H1 (cell line): ENCODE measurements around the gene DDB1. TPM values are rescaled to one million over a fixed set of nuclear protein-coding genes. Genes with fewer than 3 reads are reported as not detected.

Experiments
- CTCF ChIA-PET: fragments of 300-600 bp; sonication (Branson Sonifier 250); formaldehyde crosslinking; loops from one replicate; lab custom pipeline; 2021; ENCODE audit not compliant: partially characterized antibody; lab: Charles Lee
- POLR2A ChIA-PET: fragments of 300-600 bp; sonication (Branson Sonifier 250); formaldehyde crosslinking; loops from one replicate; lab custom pipeline; 2021; ENCODE audit warnings: inconsistent platforms; ENCODE audit not compliant: partially characterized antibody; lab: Charles Lee
- DNase-seq, 2 experiments: peaks; one replicate each; pipeline versions ENCODE4 v3.0.0 to v3.0.0-alpha.2; 2010 to 2022; ENCODE audit warnings: low spot score in 2 of 2, low read depth in 1 of 2, mixed read lengths in 1 of 2
- FAIRE-seq: peaks from 2 replicates; lab custom pipeline; 2011; peaks lifted over from hg19 to GRCh38; lab: Jason Lieb, UNC
- H2AFZ ChIP-seq: 2 replicates; pipeline ENCODE4 v1.8.1; 2012; ENCODE audit warnings: low read length, inconsistent platforms
- H2AK5ac ChIP-seq: 2 replicates; pipeline ENCODE4 v1.6.1; 2013; ENCODE audit warnings: low read depth, low read length
- H2BK120ac ChIP-seq: replicated peaks from 2 replicates; pipeline ENCODE3; 2013; ENCODE audit warnings: low read depth, low read length, inconsistent platforms
- H2BK12ac ChIP-seq: 2 replicates; pipeline ENCODE4 v1.6.1; 2013; ENCODE audit warnings: low read depth, low read length
- H2BK15ac ChIP-seq: 2 replicates; pipeline ENCODE4 v1.6.1; 2013; ENCODE audit warnings: low read length
- H2BK20ac ChIP-seq: 2 replicates; pipeline ENCODE4 v1.6.1; 2013; ENCODE audit warnings: low read length
- H2BK5ac ChIP-seq: 2 replicates; pipeline ENCODE4 v1.6.1; 2013; ENCODE audit warnings: low read depth, low read length
- H3K14ac ChIP-seq: 2 replicates; pipeline ENCODE4 v1.6.1; 2013; ENCODE audit warnings: inconsistent platforms; ENCODE audit not compliant: insufficient read length
- H3K18ac ChIP-seq: 2 replicates; pipeline ENCODE4 v1.6.1; 2013; ENCODE audit warnings: low read length; ENCODE audit errors: extremely low read depth
- H3K23ac ChIP-seq: 2 replicates; pipeline ENCODE4 v1.6.1; 2013; ENCODE audit warnings: inconsistent platforms; ENCODE audit not compliant: insufficient read length
- H3K23me2 ChIP-seq: 2 replicates; pipeline ENCODE4 v1.6.1; 2013; ENCODE audit warnings: low read depth, low read length
- H3K27ac ChIP-seq: 2 replicates; pipeline ENCODE4 v1.6.1; 2011; ENCODE audit warnings: low read depth, low read length, inconsistent platforms
- H3K27me3 ChIP-seq, 4 experiments: replicated peaks in 1 of 4; 1 replicate in 1 of 4; 2 replicates in 3 of 4; pipeline versions ENCODE4 v1.6.1 to v1.8.1; 2011 to 2013; ENCODE audit warnings: low read length in 3 of 4, mild to moderate bottlenecking in 3 of 4, inconsistent platforms in 2 of 4, mixed read lengths in 2 of 4, moderate library complexity in 1 of 4; ENCODE audit not compliant: control insufficient read depth in 3 of 4, insufficient read depth in 3 of 4; ENCODE audit errors: extremely low read depth in 1 of 4
- H3K36me3 ChIP-seq, 4 experiments: 2 replicates each; pipeline versions ENCODE4 v1.6.1 to v1.8.1; 2011 to 2013; ENCODE audit warnings: mild to moderate bottlenecking in 4 of 4, low read length in 3 of 4, moderate library complexity in 2 of 4, control low read depth in 1 of 4, inconsistent platforms in 1 of 4; ENCODE audit not compliant: insufficient read depth in 4 of 4, control insufficient read depth in 2 of 4
- H3K4ac ChIP-seq: replicated peaks from 2 replicates; pipeline ENCODE3; 2013; ENCODE audit warnings: low read length, low read depth, mixed read lengths, inconsistent platforms; ENCODE audit not compliant: insufficient read length
- H3K4me1 ChIP-seq, 4 experiments: replicated peaks in 1 of 4; 1 replicate in 1 of 4; 2 replicates in 3 of 4; pipeline versions ENCODE4 v1.6.1 to v1.8.1; 2011 to 2013; ENCODE audit warnings: low read length in 3 of 4, inconsistent platforms in 2 of 4, mixed read lengths in 1 of 4; ENCODE audit not compliant: insufficient read depth in 4 of 4, control insufficient read depth in 3 of 4
- H3K4me2 ChIP-seq, 2 experiments: 2 replicates each; pipeline versions ENCODE4 v1.6.1 to v1.8.1; 2011 to 2013; ENCODE audit warnings: low read depth in 2 of 2, low read length in 2 of 2, control low read depth in 1 of 2, inconsistent platforms in 1 of 2, mild to moderate bottlenecking in 1 of 2; ENCODE audit not compliant: insufficient read depth in 1 of 2
- H3K4me3 ChIP-seq, 4 experiments: fragments of 200-600, 300-600 bp in 1 of 4; sonication (generic), shearing (Covaris generic), sonication (Bioruptor Twin) in 1 of 4; 2 replicates each; pipeline versions ENCODE4 v1.5.1 to v1.8.1; 2011 to 2016; ENCODE audit warnings: low read length in 4 of 4, low read depth in 3 of 4, control low read depth in 2 of 4, inconsistent platforms in 2 of 4, mild to moderate bottlenecking in 2 of 4, mixed read lengths in 1 of 4, moderate library complexity in 1 of 4; ENCODE audit not compliant: insufficient read depth in 2 of 4; ENCODE audit errors: extremely low read depth in 1 of 4
- H3K56ac ChIP-seq: replicated peaks from 2 replicates; pipeline ENCODE3; 2013; ENCODE audit warnings: low read depth, mild to moderate bottlenecking, mixed read lengths, low read length, inconsistent platforms; ENCODE audit not compliant: insufficient read length
- H3K79me1 ChIP-seq: 2 replicates; pipeline ENCODE4 v1.6.1; 2013; ENCODE audit warnings: low read depth, low read length, control low read depth
- H3K79me2 ChIP-seq, 2 experiments: 2 replicates each; pipeline versions ENCODE4 v1.6.1 to v1.8.1; 2012 to 2013; ENCODE audit warnings: low read length in 2 of 2, mild to moderate bottlenecking in 2 of 2, inconsistent platforms in 1 of 2; ENCODE audit not compliant: insufficient read depth in 2 of 2, control insufficient read depth in 1 of 2
- H3K9ac ChIP-seq, 4 experiments: replicated peaks in 1 of 4; 1 replicate in 1 of 4; 2 replicates in 3 of 4; pipeline versions ENCODE4 v1.6.1 to v1.8.1; 2011 to 2013; ENCODE audit warnings: low read depth in 3 of 4, low read length in 3 of 4, control low read depth in 2 of 4, mild to moderate bottlenecking in 2 of 4, moderate library complexity in 2 of 4, inconsistent platforms in 1 of 4; ENCODE audit errors: extremely low read depth in 1 of 4
- H3K9me3 ChIP-seq, 2 experiments: 2 replicates each; pipeline versions ENCODE4 v1.6.1 to v1.8.1; 2012 to 2013; ENCODE audit warnings: mild to moderate bottlenecking in 2 of 2, moderate library complexity in 2 of 2, control low read depth in 1 of 2, inconsistent platforms in 1 of 2, low read depth in 1 of 2, low read length in 1 of 2, mixed read lengths in 1 of 2; ENCODE audit not compliant: insufficient read depth in 2 of 2
- H4K20me1 ChIP-seq, 2 experiments: replicated peaks in 1 of 2; 2 replicates each; pipeline versions ENCODE3 to v1.8.1; 2011 to 2013; ENCODE audit warnings: inconsistent platforms in 2 of 2, low read length in 2 of 2, mild to moderate bottlenecking in 1 of 2; ENCODE audit not compliant: insufficient read depth in 2 of 2, control insufficient read depth in 1 of 2
- H4K5ac ChIP-seq: 2 replicates; pipeline ENCODE4 v1.6.1; 2013; ENCODE audit warnings: low read length, low read depth, mixed read lengths, inconsistent platforms; ENCODE audit not compliant: insufficient read length
- H4K8ac ChIP-seq: 2 replicates; pipeline ENCODE4 v1.8.0; 2013; ENCODE audit warnings: mild to moderate bottlenecking, moderate library complexity, low read length, inconsistent platforms; ENCODE audit not compliant: insufficient read depth; ENCODE audit errors: extremely low read depth
- H4K91ac ChIP-seq: replicated peaks from 2 replicates; pipeline ENCODE3; 2013; ENCODE audit warnings: low read length, mixed read lengths, inconsistent platforms; ENCODE audit not compliant: insufficient read length
- RAD21 ChIP-seq, 2 experiments: IDR thresholded peaks in 1 of 2; conservative IDR thresholded peaks in 1 of 2; 2 replicates each; pipeline ENCODE4 v1.6.1; 2011; ENCODE audit warnings: low read depth in 2 of 2, low read length in 2 of 2, improper control_type of control experiment in 1 of 2, inconsistent platforms in 1 of 2, mild to moderate bottlenecking in 1 of 2, moderate library complexity in 1 of 2
- RXRA ChIP-seq: IDR thresholded peaks from 2 replicates; pipeline ENCODE4 v1.6.1; 2011; ENCODE audit warnings: low read depth, mild to moderate bottlenecking, low read length, moderate library complexity; ENCODE audit not compliant: insufficient read depth
- SRF ChIP-seq: IDR thresholded peaks from 2 replicates; pipeline ENCODE4 v1.6.1; 2011; ENCODE audit warnings: mild to moderate bottlenecking, low read depth, low read length, moderate library complexity
- WGBS, 2 experiments: shearing (Covaris generic) in 1 of 2; methylation state at CpG; one replicate each; pipeline versions ENCODE4 v1.1.6 to v1.1.7; 2013 to 2015; ENCODE audit warnings: low lambda C conversion rate in 2 of 2, mixed read lengths in 2 of 2, inconsistent platforms in 1 of 2, low coverage in 1 of 2, missing lambda C conversion rate in 1 of 2; ENCODE audit not compliant: insufficient replicate concordance in 2 of 2, insufficient coverage in 1 of 2, insufficient read length in 1 of 2; ENCODE audit errors: extremely low coverage in 1 of 2, missing lambda C conversion rate in 1 of 2; 5-methylcytosine and 5-hydroxymethylcytosine counted together
- polyA plus RNA-seq, 7 experiments: library from polyadenylated mRNA; depleted of rRNA in 3 of 7; stranded (reverse) in 5 of 7; unstranded in 2 of 7; fragments of >200 nt in 5 of 7; fragments of 200-250 nt in 2 of 7; gene quantifications; 1 replicate in 5 of 7; 2 replicates in 1 of 7; 4 replicates in 1 of 7; pipeline versions ENCODE4 v1.2.1 to v1.2.3, GENCODE V29; 2011 to 2013; ENCODE audit warnings: missing spikeins in 2 of 7, mixed read lengths in 2 of 7
- total RNA-seq: library from RNA; stranded (reverse); fragmentation: NEBNext Ultra II Directional; extraction: Animal tissue kit (Norgen Biotek cat#: 25700); gene quantifications from 2 replicates; pipeline ENCODE4 v1.2.1, GENCODE V29; 2021

The DDB1 gene
- total and polyA plus RNA-seq, 2 of the 8 experiments (the other 6 are each of a cell fraction or from before 2014, with no cell fraction given): 275 to 306 TPM

DNA sequence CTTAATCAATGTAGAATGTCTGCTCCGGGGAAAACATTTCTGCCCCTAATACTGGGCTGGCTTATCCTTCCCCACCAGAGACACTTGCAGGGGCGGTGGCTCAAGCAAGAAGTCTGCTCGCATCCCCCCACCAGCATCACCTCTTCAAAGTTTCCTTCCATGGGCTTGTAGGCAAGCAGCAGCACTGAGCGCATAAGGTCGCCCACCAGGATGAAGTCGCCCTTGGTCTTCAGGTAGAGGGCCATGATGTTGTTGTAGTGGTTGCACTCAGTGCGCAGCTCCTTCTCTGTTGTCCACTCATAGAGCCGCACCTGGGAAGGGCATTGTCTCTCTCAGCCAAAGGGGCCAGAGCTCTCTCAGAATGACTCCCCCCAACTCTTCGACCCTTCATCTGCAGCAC lies 29.2 kb downstream of the DDB1 start:
- no peak overlapping the region for H3K18ac ChIP-seq
- no peak overlapping the region for H3K14ac ChIP-seq
- H3K79me1 ChIP-seq: no peaks in the 10 kb centered on the region; the same call in 1 of the 2 replicates
- H3K36me3 ChIP-seq: peaks cover 53 to 89% (median 77%) of the 10 kb centered on the region in 4 experiments
- no peak overlapping the region for H2BK20ac ChIP-seq
- no peak for DNase-seq
- no peak overlapping the region for H2BK15ac ChIP-seq
- WGBS, 2 experiments: 95% methylated on average over 8 of the region's 9 CpGs; no CpG with 5 or more reads in 1 of the 2 experiments
- CTCF ChIA-PET: interaction anchor here (0.7 kb wide), 1 partner anchor 32 kb away, joined by 3 read pairs; no protein-coding TSS in a partner anchor
- no peak overlapping the region for H4K5ac ChIP-seq
- no peaks in the 10 kb centered on the region; the same call in 1 of the 2 replicates for H3K23me2 ChIP-seq
- no peak overlapping the region for H3K4ac ChIP-seq
- H3K27ac ChIP-seq: no peak overlapping the region
- H3K27me3 ChIP-seq: no peaks in the 10 kb centered on the region
- H3K9me3 ChIP-seq: no peaks in the 10 kb centered on the region
- H4K20me1 ChIP-seq: peaks cover 3 to 6% of the 10 kb centered on the region in 2 experiments
- H2AK5ac ChIP-seq: no peak overlapping the region
- H3K79me2 ChIP-seq: no peaks in the 10 kb centered on the region
- H3K23ac ChIP-seq: no peak overlapping the region
- H3K9ac ChIP-seq: no peak overlapping the region
- H3K56ac ChIP-seq: no peak overlapping the region
- no peak overlapping the region for H2BK12ac ChIP-seq
- no peak overlapping the region for H2BK120ac ChIP-seq
- POLR2A ChIA-PET: interaction anchor here (0.7 to 1.4 kb wide), 4 partner anchors 10 to 88 kb away, joined by 3 to 5 read pairs (median 3); no protein-coding TSS in a partner anchor
- no peak overlapping the region for H2AFZ ChIP-seq
- no peak overlapping the region for H4K8ac ChIP-seq
- no peak overlapping the region for H2BK5ac ChIP-seq
- no peak for FAIRE-seq
- H3K4me3 ChIP-seq: no peak overlapping the region
- no peak overlapping the region for H4K91ac ChIP-seq
- H3K4me1 ChIP-seq: peaks cover 0 to 1% (median under 1%) of the 10 kb centered on the region in 4 experiments; a peak in 3 of 7 replicates
- H3K4me2 ChIP-seq: no peak overlapping the region
- no peak for TF ChIP-seq RXRA
- no peak for TF ChIP-seq SRF
- no peak for TF ChIP-seq RAD21 (IDR thresholded peaks at IDR 0.05 in 1 of 2, conservative IDR thresholded peaks at IDR 0.05 in 1 of 2; ENCODE audit: low read depth in 2 of 2, low read length in 2 of 2)
